CD8-positive, alpha-beta memory T cell (primary cell): ENCODE measurements around the gene DPY19L3. TPM values are rescaled to one million over a fixed set of nuclear protein-coding genes. Genes with fewer than 3 reads are reported as not detected.
A peak's percentile ranks its signal among the peaks of the same experiment; 100 is the strongest.
"Not testable (repeated sequence)": the region's sequence is repeated elsewhere in the genome, so short reads cannot be mapped to it uniquely, and the experiment has no call there.

Experiments
- CTCF ChIA-PET: fragments of 350-600 bp; sonication (Branson Sonifier 250); formaldehyde crosslinking; loops from one replicate; lab custom pipeline; 2021; ENCODE audit warnings: antibody characterized with exemption; lab: Charles Lee
- POLR2A ChIA-PET: fragments of 350-600 bp; sonication (Branson Sonifier 250); formaldehyde crosslinking; loops from one replicate; lab custom pipeline; 2021; ENCODE audit warnings: antibody characterized with exemption; lab: Charles Lee
- DNase-seq, 5 donors: peaks; one replicate each; pipeline versions ENCODE4 v3.0.0 to v3.0.0-alpha.2; 2020 to 2022; ENCODE audit warnings: mixed read lengths in 1 of 5
- H3K27ac ChIP-seq: one replicate; pipeline ENCODE4 v1.7.0; 2013; ENCODE audit warnings: low read depth, mild to moderate bottlenecking, low read length, moderate library complexity
- H3K27me3 ChIP-seq: 2 replicates; pipeline ENCODE4 v1.7.0; 2013; ENCODE audit warnings: low read length, mild to moderate bottlenecking; ENCODE audit not compliant: insufficient read depth, poor library complexity, severe bottlenecking
- H3K36me3 ChIP-seq: 2 replicates; pipeline ENCODE4 v1.7.0; 2013; ENCODE audit warnings: mild to moderate bottlenecking, low read length, moderate library complexity; ENCODE audit not compliant: insufficient read depth
- H3K4me1 ChIP-seq: 2 replicates; pipeline ENCODE4 v1.7.0; 2013; ENCODE audit warnings: mild to moderate bottlenecking, low read length, moderate library complexity; ENCODE audit not compliant: insufficient read depth
- H3K4me3 ChIP-seq: 2 replicates; pipeline ENCODE4 v1.7.0; 2013; ENCODE audit warnings: mild to moderate bottlenecking, low read length
- H3K9me3 ChIP-seq: 2 replicates; pipeline ENCODE4 v1.7.0; 2013; ENCODE audit warnings: mild to moderate bottlenecking, low read length
- H3K27ac Mint-ChIP-seq, 8 donors: one replicate each; pipeline ENCODE4 v1.8.0; 2020 to 2021; ENCODE audit warnings: mixed read lengths in 8 of 8, mild to moderate bottlenecking in 6 of 8, inconsistent platforms in 3 of 8, moderate library complexity in 3 of 8
- H3K27me3 Mint-ChIP-seq, 2 donors: one replicate each; pipeline ENCODE4 v1.8.0; 2020 to 2021; ENCODE audit warnings: mixed read lengths in 2 of 2, mild to moderate bottlenecking in 1 of 2, moderate library complexity in 1 of 2
- H3K36me3 Mint-ChIP-seq, 3 donors: one replicate each; pipeline ENCODE4 v1.8.0; 2020 to 2021; ENCODE audit warnings: mixed read lengths in 3 of 3, inconsistent platforms in 1 of 3, mild to moderate bottlenecking in 1 of 3
- H3K4me1 Mint-ChIP-seq, 3 donors: one replicate each; pipeline ENCODE4 v1.8.0; 2020 to 2021; ENCODE audit warnings: mixed read lengths in 3 of 3, inconsistent platforms in 1 of 3, mild to moderate bottlenecking in 1 of 3
- H3K4me3 Mint-ChIP-seq, 7 donors: one replicate each; pipeline ENCODE4 v1.8.0; 2020 to 2021; ENCODE audit warnings: mixed read lengths in 7 of 7, mild to moderate bottlenecking in 6 of 7, moderate library complexity in 4 of 7, inconsistent platforms in 2 of 7
- H3K9me3 Mint-ChIP-seq, 5 donors: one replicate each; pipeline ENCODE4 v1.8.0; 2020 to 2022; ENCODE audit warnings: mixed read lengths in 5 of 5, mild to moderate bottlenecking in 3 of 5, moderate library complexity in 2 of 5, inconsistent platforms in 1 of 5
- polyA plus RNA-seq: library from polyadenylated mRNA; unstranded; fragments of 300-500 nt; fragmentation: Illumina TruSeq; gene quantifications from one replicate; pipeline ENCODE4 v1.2.3, GENCODE V29; 2021
- total RNA-seq, 2 experiments: library from RNA; stranded (reverse); gene quantifications; one replicate each; pipeline ENCODE4 v1.2.3, GENCODE V29; 2021

Gene DPY19L3
- total and polyA plus RNA-seq, 3 experiments from 2014 or later: 2.7 to 25.0 (median 21.6) TPM

GRCh38 chr19:32436692-32437091 lies 31.1 kb downstream of the DPY19L3 start:
- no peak for DNase-seq
- H3K27ac Mint-ChIP-seq: no peak overlapping the region
- Histone ChIP-seq H3K27ac (no peak overlapping the region), H3K9me3 (no peaks in the 10 kb centered on the region), H3K4me1 (no peaks in the 10 kb centered on the region), H3K4me3 (no peak overlapping the region), H3K27me3 (no peaks in the 10 kb centered on the region), H3K36me3 (no peaks in the 10 kb centered on the region)
- no peaks in the 10 kb centered on the region for H3K4me1 Mint-ChIP-seq
- H3K36me3 Mint-ChIP-seq: peaks cover 11 to 23% (median 11%) of the 10 kb centered on the region in 3 donors
- no peak overlapping the region for H3K4me3 Mint-ChIP-seq
- no peaks in the 10 kb centered on the region for H3K9me3 Mint-ChIP-seq
- CTCF ChIA-PET: no interaction called here
- H3K27me3 Mint-ChIP-seq: no peaks in the 10 kb centered on the region
- POLR2A ChIA-PET: no interaction called here

- no peaks in the 10 kb centered on the region for H3K27me3 ChIP-seq
- no peaks in the 10 kb centered on the region for H3K9me3 ChIP-seq
- Mint-ChIP-seq H3K27ac (no peak overlapping the region), H3K4me3 (no peak overlapping the region), H3K27me3 (no peaks in the 10 kb centered on the region), H3K36me3 (peaks cover 11 to 23% (median 11%) of the 10 kb centered on the region in 3 donors), H3K4me1 (no peaks in the 10 kb centered on the region), H3K9me3 (no peaks in the 10 kb centered on the region)
- ChIA-PET CTCF (no interaction called here), POLR2A (no interaction called here)
- H3K4me3 ChIP-seq: no peak overlapping the region
- H3K36me3 ChIP-seq: no peaks in the 10 kb centered on the region
- no peak for DNase-seq
- H3K4me1 ChIP-seq: no peaks in the 10 kb centered on the region
- no peak overlapping the region for H3K27ac ChIP-seq
Observed at GRCh38 chr19:32437096-32437495, 31.5 kb downstream of the DPY19L3 start.

GRCh38 chr19:32438751-32439150 lies 33.2 kb downstream of the DPY19L3 start:
- H3K4me3 Mint-ChIP-seq: no peak overlapping the region
- H3K4me1 ChIP-seq: no peaks in the 10 kb centered on the region
- H3K36me3 Mint-ChIP-seq: peaks cover 11 to 28% (median 11%) of the 10 kb centered on the region in 3 donors
- H3K27ac ChIP-seq: no peak overlapping the region
- no peak overlapping the region for H3K4me3 ChIP-seq
- DNase-seq: no peak
- no peaks in the 10 kb centered on the region for H3K27me3 ChIP-seq
- no peaks in the 10 kb centered on the region for H3K27me3 Mint-ChIP-seq
- H3K4me1 Mint-ChIP-seq: no peaks in the 10 kb centered on the region
- no peak overlapping the region for H3K27ac Mint-ChIP-seq
- CTCF ChIA-PET: interaction anchor here (1.8 kb wide), 1 partner anchor 10 kb away, joined by 3 read pairs; no protein-coding TSS in a partner anchor
- H3K9me3 ChIP-seq: no peaks in the 10 kb centered on the region
- POLR2A ChIA-PET: no interaction called here
- no peaks in the 10 kb centered on the region for H3K9me3 Mint-ChIP-seq
- no peaks in the 10 kb centered on the region for H3K36me3 ChIP-seq

- Histone ChIP-seq H3K27me3 (no peaks in the 10 kb centered on the region), H3K9me3 (no peaks in the 10 kb centered on the region), H3K27ac (no peak overlapping the region), H3K4me1 (no peaks in the 10 kb centered on the region), H3K36me3 (no peaks in the 10 kb centered on the region), H3K4me3 (no peak overlapping the region)
- no peak overlapping the region for H3K4me3 Mint-ChIP-seq
- no peaks in the 10 kb centered on the region for H3K27me3 Mint-ChIP-seq
- no peak for DNase-seq
- H3K4me1 Mint-ChIP-seq: no peaks in the 10 kb centered on the region
- CTCF ChIA-PET: no interaction called here
- no peaks in the 10 kb centered on the region for H3K9me3 Mint-ChIP-seq
- POLR2A ChIA-PET: no interaction called here
- peaks cover 10 to 20% (median 13%) of the 10 kb centered on the region in 3 donors for H3K36me3 Mint-ChIP-seq
- peak overlapping the region in 1 of 8 donors; percentile 54 for H3K27ac Mint-ChIP-seq
Observed at GRCh38 chr19:32442650-32443049, 37.1 kb downstream of the DPY19L3 start.

- H3K9me3 Mint-ChIP-seq, CTCF ChIA-PET, H3K4me1 ChIP-seq, H3K36me3 ChIP-seq, H3K4me3 ChIP-seq, DNase-seq, H3K27me3 ChIP-seq, H3K4me3 Mint-ChIP-seq, POLR2A ChIA-PET, H3K27ac ChIP-seq, H3K27me3 Mint-ChIP-seq, H3K27ac Mint-ChIP-seq, H3K36me3 Mint-ChIP-seq, H3K4me1 Mint-ChIP-seq, H3K9me3 ChIP-seq: not testable (repeated sequence)
Observed at GRCh38 chr19:32447534-32447933, 42.0 kb downstream of the DPY19L3 start.

GRCh38 chr19:32448026-32448425 lies 42.5 kb downstream of the DPY19L3 start:
- H3K27me3 Mint-ChIP-seq: no peaks in the 10 kb centered on the region
- H3K4me1 Mint-ChIP-seq: no peaks in the 10 kb centered on the region
- CTCF ChIA-PET: no interaction called here

GRCh38 chr19:32450217-32450616 lies 44.6 kb downstream of the DPY19L3 start:
- ChIA-PET POLR2A (no interaction called here), CTCF (no interaction called here)
- Mint-ChIP-seq H3K4me1 (no peaks in the 10 kb centered on the region), H3K9me3 (no peaks in the 10 kb centered on the region), H3K27me3 (no peaks in the 10 kb centered on the region), H3K36me3 (peaks cover 0 to 4% (median 1%) of the 10 kb centered on the region in 3 donors), H3K4me3 (no peak overlapping the region), H3K27ac (no peak overlapping the region)
- Histone ChIP-seq H3K9me3 (no peaks in the 10 kb centered on the region), H3K36me3 (no peaks in the 10 kb centered on the region), H3K27me3 (no peaks in the 10 kb centered on the region), H3K4me3 (no peak overlapping the region), H3K27ac (no peak overlapping the region), H3K4me1 (no peaks in the 10 kb centered on the region)
- DNase-seq: no peak

More at GRCh38 chr19:32448026-32448425, 42.5 kb downstream of the DPY19L3 start:
- no peak overlapping the region for H3K4me3 Mint-ChIP-seq
- H3K36me3 Mint-ChIP-seq: peaks cover 0 to 8% (median 4%) of the 10 kb centered on the region in 3 donors
- H3K4me3 ChIP-seq: no peak overlapping the region
- H3K9me3 Mint-ChIP-seq: no peaks in the 10 kb centered on the region
- no peaks in the 10 kb centered on the region for H3K27me3 ChIP-seq
- H3K27ac Mint-ChIP-seq: no peak overlapping the region
- POLR2A ChIA-PET: no interaction called here
- no peak for DNase-seq
- H3K9me3 ChIP-seq: no peaks in the 10 kb centered on the region
- no peaks in the 10 kb centered on the region for H3K36me3 ChIP-seq
- no peaks in the 10 kb centered on the region for H3K4me1 ChIP-seq
- H3K27ac ChIP-seq: no peak overlapping the region

GRCh38 chr19:32453736-32454135 lies 48.2 kb downstream of the DPY19L3 start:
- no peak for DNase-seq
- Mint-ChIP-seq H3K27ac (no peak overlapping the region), H3K4me1 (peaks cover 5 to 11% (median 10%) of the 10 kb centered on the region in 3 donors), H3K4me3 (no peak overlapping the region), H3K27me3 (no peaks in the 10 kb centered on the region), H3K9me3 (no peaks in the 10 kb centered on the region), H3K36me3 (peaks cover 3 to 15% (median 11%) of the 10 kb centered on the region in 3 donors)
- no peaks in the 10 kb centered on the region for H3K4me1 ChIP-seq
- ChIA-PET POLR2A (no interaction called here), CTCF (no interaction called here)
- H3K36me3 ChIP-seq: no peaks in the 10 kb centered on the region
- no peaks in the 10 kb centered on the region for H3K9me3 ChIP-seq
- H3K4me3 ChIP-seq: no peak overlapping the region
- H3K27me3 ChIP-seq: no peaks in the 10 kb centered on the region
- no peak overlapping the region for H3K27ac ChIP-seq
